Measurements from ENCODE around the gene LUZP2. TPM values are rescaled to one million over a fixed set of nuclear protein-coding genes. Genes with fewer than 3 reads are reported as not detected.

LUZP2 gene
- total RNA-seq, 1 donor from 2014 or later = 0.96 TPM

- H3K36me3 Mint-ChIP-seq (ENCODE audit: unreplicated experiment) = no peaks in the 10 kb centered on the region
- H3K4me3 Mint-ChIP-seq (ENCODE audit: unreplicated experiment) = no peak overlapping the region
- no peak overlapping the region for H3K27ac Mint-ChIP-seq (ENCODE audit: unreplicated experiment)
- no peaks in the 10 kb centered on the region for H3K4me1 Mint-ChIP-seq (ENCODE audit: low read depth, unreplicated experiment)
- peaks cover 2% of the 10 kb centered on the region for H3K27me3 Mint-ChIP-seq (ENCODE audit: unreplicated experiment)
- no peaks in the 10 kb centered on the region for H3K9me3 Mint-ChIP-seq (ENCODE audit: unreplicated experiment)
- no peak for TF ChIP-seq CTCF (IDR thresholded peaks at IDR 0.05; ENCODE audit: partially characterized antibody, unreplicated experiment)
- DNase-seq = no peak
Observed at GRCh38 chr11:24716403-24716802, 219.6 kb downstream of the LUZP2 start.

- Mint-ChIP-seq H3K27me3 (ENCODE audit: unreplicated experiment) (peaks cover 2% of the 10 kb centered on the region), H3K4me1 (ENCODE audit: low read depth, unreplicated experiment) (no peaks in the 10 kb centered on the region), H3K27ac (ENCODE audit: unreplicated experiment) (no peak overlapping the region), H3K9me3 (ENCODE audit: unreplicated experiment) (peaks cover 1% of the 10 kb centered on the region), H3K4me3 (ENCODE audit: unreplicated experiment) (no peak overlapping the region), H3K36me3 (ENCODE audit: unreplicated experiment) (no peaks in the 10 kb centered on the region)
- DNase-seq = no peak
- no peak for TF ChIP-seq CTCF (IDR thresholded peaks at IDR 0.05; ENCODE audit: partially characterized antibody, unreplicated experiment)
Observed at GRCh38 chr11:24723231-24723630, 226.4 kb downstream of the LUZP2 start.

GRCh38 chr11:24731554-24731953 lies 234.7 kb downstream of the LUZP2 start:
- no peak overlapping the region for H3K27ac Mint-ChIP-seq (ENCODE audit: unreplicated experiment)
- no peak overlapping the region for H3K4me3 Mint-ChIP-seq (ENCODE audit: unreplicated experiment)
- peaks cover 1% of the 10 kb centered on the region for H3K27me3 Mint-ChIP-seq (ENCODE audit: unreplicated experiment)
- peaks cover 4% of the 10 kb centered on the region for H3K4me1 Mint-ChIP-seq (ENCODE audit: low read depth, unreplicated experiment)
- no peak for DNase-seq
- H3K9me3 Mint-ChIP-seq (ENCODE audit: unreplicated experiment) = no peaks in the 10 kb centered on the region
- TF ChIP-seq CTCF (IDR thresholded peaks at IDR 0.05; ENCODE audit: partially characterized antibody, unreplicated experiment) = no peak
- no peaks in the 10 kb centered on the region for H3K36me3 Mint-ChIP-seq (ENCODE audit: unreplicated experiment)

GRCh38 chr11:24734742-24735237 lies 237.9 kb downstream of the LUZP2 start:
- Mint-ChIP-seq H3K9me3 (ENCODE audit: unreplicated experiment) (no peaks in the 10 kb centered on the region), H3K36me3 (ENCODE audit: unreplicated experiment) (no peaks in the 10 kb centered on the region), H3K27ac (ENCODE audit: unreplicated experiment) (no peak overlapping the region), H3K4me3 (ENCODE audit: unreplicated experiment) (no peak overlapping the region), H3K4me1 (ENCODE audit: low read depth, unreplicated experiment) (peaks cover 4% of the 10 kb centered on the region), H3K27me3 (ENCODE audit: unreplicated experiment) (peaks cover 1% of the 10 kb centered on the region)
- no peak for TF ChIP-seq CTCF (IDR thresholded peaks at IDR 0.05; ENCODE audit: partially characterized antibody, unreplicated experiment)
- no peak for DNase-seq

- TF ChIP-seq CTCF (IDR thresholded peaks at IDR 0.05; ENCODE audit: partially characterized antibody, unreplicated experiment) = no peak
- no peak overlapping the region for H3K4me3 Mint-ChIP-seq (ENCODE audit: unreplicated experiment)
- no peak overlapping the region for H3K27ac Mint-ChIP-seq (ENCODE audit: unreplicated experiment)
- DNase-seq = no peak
- no peaks in the 10 kb centered on the region for H3K9me3 Mint-ChIP-seq (ENCODE audit: unreplicated experiment)
- H3K27me3 Mint-ChIP-seq (ENCODE audit: unreplicated experiment) = no peaks in the 10 kb centered on the region
- peaks cover 4% of the 10 kb centered on the region for H3K4me1 Mint-ChIP-seq (ENCODE audit: low read depth, unreplicated experiment)
- H3K36me3 Mint-ChIP-seq (ENCODE audit: unreplicated experiment) = no peaks in the 10 kb centered on the region
Observed at GRCh38 chr11:24738972-24739371, 242.1 kb downstream of the LUZP2 start.
